GM19397 (cell line): Measurements from ENCODE around the gene ABAT.
"Not testable (repeated sequence)": the region's sequence is repeated elsewhere in the genome, so short reads cannot be mapped to it uniquely, and the experiment has no call there.

Experiments used
- ATAC-seq: cut with Tn5 transposase; IDR thresholded peaks from one replicate; pipeline ENCODE4 v1.9.1; 2021; ENCODE audit warnings: mild to moderate bottlenecking, moderate library complexity; ENCODE audit not compliant: unreplicated experiment

ABAT gene

GRCh38 chr16:8739151-8739550 lies 64.7 kb downstream of the ABAT start:
- ATAC-seq: no peak

GRCh38 chr16:8739989-8740704 lies 65.7 kb downstream of the ABAT start:
- ATAC-seq: no peak

GRCh38 chr16:8740775-8741355 lies 66.4 kb downstream of the ABAT start:
- no peak for ATAC-seq

- no peak for ATAC-seq
Observed at GRCh38 chr16:8741636-8742035, 67.2 kb downstream of the ABAT start.

- no peak for ATAC-seq
Observed at GRCh38 chr16:8742068-8742467, 67.7 kb downstream of the ABAT start.

GRCh38 chr16:8748944-8749343 lies 74.5 kb downstream of the ABAT start:
- not testable (repeated sequence) for ATAC-seq

- ATAC-seq: no peak
Observed at GRCh38 chr16:8751481-8752311, 77.3 kb downstream of the ABAT start.

GRCh38 chr16:8752706-8753105 lies 78.3 kb downstream of the ABAT start:
- ATAC-seq: no peak

- ATAC-seq: no peak
Observed at GRCh38 chr16:8753416-8754054, 79.1 kb downstream of the ABAT start.

- ATAC-seq: no peak
Observed at GRCh38 chr16:8756755-8757154, 82.3 kb downstream of the ABAT start.

- no peak for ATAC-seq
Observed at GRCh38 chr16:8758022-8758421, 83.6 kb downstream of the ABAT start.

- ATAC-seq: no peak
Observed at GRCh38 chr16:8760021-8760420, 85.6 kb downstream of the ABAT start.

- no peak for ATAC-seq
Observed at GRCh38 chr16:8761078-8761477, 86.7 kb downstream of the ABAT start.

GRCh38 chr16:8762254-8762653 lies 87.8 kb downstream of the ABAT start:
- ATAC-seq: no peak

- ATAC-seq: no peak
Observed at GRCh38 chr16:8763083-8763482, 88.7 kb downstream of the ABAT start.

- ATAC-seq: no peak
Observed at GRCh38 chr16:8763899-8764298, 89.5 kb downstream of the ABAT start.

- no peak for ATAC-seq
Observed at GRCh38 chr16:8764525-8765250, 90.3 kb downstream of the ABAT start.

- no peak for ATAC-seq
Observed at GRCh38 chr16:8767176-8767575, 92.8 kb downstream of the ABAT start.

- no peak for ATAC-seq
Observed at GRCh38 chr16:8768283-8768682, 93.9 kb downstream of the ABAT start.

- no peak for ATAC-seq
Observed at GRCh38 chr16:8768692-8769091, 94.3 kb downstream of the ABAT start.

- ATAC-seq: no peak
Observed at GRCh38 chr16:8773537-8773936, 99.1 kb downstream of the ABAT start.
